NCI-H2196 treated with DMSO at 0.1 percent for 48 hours (cell line): ENCODE results near the gene EFEMP1.

Experiments used
- DNase-seq: peaks from one replicate; lab custom pipeline; 2025; ENCODE audit not compliant: unreplicated experiment; lab: John Stamatoyannopoulos, UW

The EFEMP1 gene

GRCh38 chr2:55934337-55934736 lies 10.8 kb upstream of the EFEMP1 start:
- DNase-seq: no peak

DNA sequence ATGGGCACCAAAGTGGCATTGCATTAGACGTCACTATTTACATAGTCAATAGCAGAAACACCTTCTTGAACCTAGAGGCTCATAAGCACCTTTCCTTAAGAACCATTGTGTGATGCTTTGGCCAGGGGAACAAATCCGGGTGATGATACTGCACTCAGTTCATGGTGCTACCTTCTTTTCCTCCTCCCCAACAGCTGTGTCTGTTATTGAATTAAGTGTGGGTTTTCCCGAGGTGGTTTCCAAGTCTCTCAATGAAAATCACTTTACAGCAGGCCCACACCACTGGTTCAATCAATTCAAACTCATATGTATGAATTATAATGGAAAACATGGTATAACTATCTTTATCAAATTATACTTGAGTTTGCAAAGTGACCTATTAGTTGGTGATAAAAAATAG lies 9.3 kb upstream of the EFEMP1 start:
- DNase-seq: no peak

DNA sequence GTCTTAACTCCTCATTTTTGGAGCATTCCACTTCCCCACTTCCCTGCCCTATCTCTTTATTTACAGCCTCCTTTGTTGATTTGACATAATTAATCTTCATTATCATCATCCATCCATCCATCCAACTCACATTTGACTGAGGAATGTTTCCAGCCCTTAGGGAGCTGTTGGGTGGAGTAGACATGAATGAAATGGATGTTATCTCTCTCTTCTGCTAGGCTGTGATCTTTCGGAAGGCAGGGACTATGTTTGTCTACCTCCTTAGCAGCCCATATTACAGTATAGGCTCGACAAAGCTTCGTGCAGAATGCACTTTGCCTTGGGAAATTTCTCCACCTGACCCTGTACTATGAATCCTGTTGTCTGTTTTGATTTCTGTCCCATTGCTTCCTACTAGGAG lies 7.7 kb upstream of the EFEMP1 start:
- DNase-seq: no peak

DNA sequence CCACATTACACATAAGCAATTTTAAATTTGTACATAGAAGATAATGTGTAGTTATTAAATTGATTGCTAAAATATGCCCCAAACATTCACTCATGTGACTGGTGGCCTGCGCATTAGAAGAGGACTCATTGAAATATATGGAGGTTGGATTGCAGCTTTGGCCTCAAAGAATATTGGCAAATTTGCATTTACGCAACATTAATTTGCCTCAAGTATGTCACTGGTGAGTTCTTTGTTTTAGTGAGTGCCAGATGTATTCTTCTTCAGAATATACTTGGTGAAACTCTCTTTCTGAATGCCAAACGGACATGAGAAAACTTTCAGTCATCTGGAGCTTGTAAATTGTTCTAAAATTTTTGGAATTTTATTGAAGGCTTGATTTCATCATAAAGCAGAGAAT lies 5.9 kb upstream of the EFEMP1 start:
- no peak for DNase-seq

- no peak for DNase-seq
Observed at GRCh38 chr2:55926974-55927373, 3.4 kb upstream of the EFEMP1 start.

DNA sequence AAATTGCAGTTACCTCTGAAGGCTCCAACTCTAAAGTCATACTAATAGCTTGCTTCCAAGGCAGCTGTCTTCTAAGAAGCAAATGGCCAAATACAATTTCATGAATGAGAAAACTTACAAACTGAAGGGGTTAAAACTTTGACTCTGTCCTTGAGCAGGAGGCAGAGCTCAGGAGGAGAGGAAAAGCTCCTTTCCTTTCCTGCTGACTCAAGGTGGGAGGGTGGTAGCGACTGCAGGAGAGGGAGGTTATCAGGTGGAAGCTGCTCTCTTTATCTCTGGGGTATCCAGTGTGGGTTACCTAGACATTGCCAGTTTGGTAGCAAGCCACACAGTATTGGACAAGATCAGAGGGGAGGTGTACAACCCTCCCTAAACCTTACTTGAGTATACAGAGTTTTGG lies 2.7 kb upstream of the EFEMP1 start:
- DNase-seq: no peak

- no peak for DNase-seq
Observed at GRCh38 chr2:55923982-55924321, 370 bp upstream of the EFEMP1 start.

GRCh38 chr2:55922291-55922907 lies 1.2 kb downstream of the EFEMP1 start:
- DNase-seq: no peak

DNA sequence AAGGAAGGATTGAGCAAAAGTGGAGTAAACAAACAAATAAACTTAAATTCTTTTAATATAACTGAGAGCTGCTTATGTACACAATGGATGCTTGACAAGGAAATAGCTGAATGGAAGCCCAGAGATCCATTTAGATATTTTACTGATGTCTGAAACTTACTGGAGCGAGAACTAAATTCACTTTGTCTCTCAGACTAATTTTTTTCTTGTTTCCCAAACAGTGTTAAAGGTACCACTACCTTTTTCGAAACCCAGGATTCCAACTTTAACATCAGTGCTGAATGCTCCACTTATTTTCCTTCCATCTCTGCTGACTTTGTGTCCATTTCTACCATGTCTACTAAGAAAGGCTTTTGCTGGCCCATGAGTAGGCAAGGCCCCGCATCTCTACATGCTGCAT lies 4.0 kb downstream of the EFEMP1 start:
- DNase-seq: no peak

GRCh38 chr2:55918856-55919255 lies 4.7 kb downstream of the EFEMP1 start:
- DNase-seq: no peak

- DNase-seq: no peak
Observed at GRCh38 chr2:55917713-55918390, 5.7 kb downstream of the EFEMP1 start.

- DNase-seq: no peak
Observed at GRCh38 chr2:55917117-55917516, 6.5 kb downstream of the EFEMP1 start.

DNA sequence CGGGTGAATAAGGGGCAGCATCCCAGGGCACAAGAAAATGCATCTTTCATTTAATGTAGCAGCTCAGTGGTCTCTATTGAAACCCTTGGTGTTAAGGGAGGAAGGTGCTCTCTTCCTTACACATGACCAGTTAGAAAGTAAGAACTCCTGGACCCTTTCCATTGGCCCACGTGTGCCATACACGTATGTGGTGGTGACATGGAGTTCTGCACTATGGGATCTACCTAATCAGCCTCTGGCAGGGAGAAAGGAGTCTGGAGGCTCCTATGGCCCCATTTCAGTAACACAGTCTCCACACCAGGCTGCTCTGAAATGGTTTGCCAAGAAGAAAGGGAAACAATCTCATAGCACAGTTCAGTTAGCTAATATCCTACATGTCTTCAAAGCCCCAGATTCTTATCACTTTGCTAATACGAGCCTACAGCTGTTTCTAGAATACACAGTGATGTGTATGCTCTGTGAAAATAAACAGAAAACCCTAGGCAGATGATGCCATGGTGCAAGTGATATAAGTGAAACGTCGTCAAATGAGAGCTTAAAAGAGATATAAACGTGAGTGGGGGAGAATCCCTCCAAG lies 7.0 kb downstream of the EFEMP1 start:
- DNase-seq: no peak

DNA sequence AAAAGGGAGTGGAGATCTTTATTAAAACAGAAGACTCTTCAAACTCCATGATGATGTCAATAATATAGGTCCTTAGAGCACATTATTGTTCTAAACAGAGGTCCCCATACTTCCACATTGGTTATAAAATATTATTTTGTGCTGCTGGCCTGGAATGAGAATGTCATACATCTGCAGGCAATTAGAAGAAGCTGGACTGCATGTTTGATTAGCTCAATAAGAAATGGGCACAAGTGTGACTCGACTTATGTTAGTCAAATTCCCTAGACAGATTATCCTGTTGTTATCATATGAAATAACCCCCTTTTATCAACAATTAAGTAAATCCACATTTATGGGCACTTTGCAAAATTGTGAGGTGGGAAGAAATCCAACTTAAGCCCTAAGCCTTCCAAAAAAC lies 8.8 kb downstream of the EFEMP1 start:
- no peak for DNase-seq

- DNase-seq: no peak
Observed at GRCh38 chr2:55912926-55913325, 10.7 kb downstream of the EFEMP1 start.

GRCh38 chr2:55910077-55910476 lies 13.5 kb downstream of the EFEMP1 start:
- DNase-seq: no peak

- DNase-seq: no peak
Observed at GRCh38 chr2:55907686-55908085, 15.9 kb downstream of the EFEMP1 start.

GRCh38 chr2:55906993-55907392 lies 16.6 kb downstream of the EFEMP1 start:
- no peak for DNase-seq

GRCh38 chr2:55903727-55904126 lies 19.9 kb downstream of the EFEMP1 start:
- DNase-seq: no peak

DNA sequence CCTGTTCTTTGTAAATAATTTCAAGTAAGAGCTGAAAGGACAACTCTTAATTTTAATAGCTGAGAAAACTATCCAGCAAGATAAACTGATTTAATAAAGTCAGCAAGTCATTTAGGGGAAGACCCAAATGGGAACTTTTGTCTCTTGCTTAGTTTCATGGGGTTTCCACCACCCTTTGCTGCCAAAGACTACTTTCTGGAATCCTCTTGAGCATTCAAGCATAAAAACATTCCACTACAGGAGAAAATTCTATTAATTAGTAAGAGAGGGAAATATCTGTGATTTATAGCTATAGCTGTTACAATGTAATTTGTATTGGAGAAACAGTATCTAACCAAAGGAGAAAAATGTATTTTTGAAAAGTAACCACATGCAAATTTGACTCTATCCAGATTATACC lies 20.6 kb downstream of the EFEMP1 start:
- no peak for DNase-seq

DNA sequence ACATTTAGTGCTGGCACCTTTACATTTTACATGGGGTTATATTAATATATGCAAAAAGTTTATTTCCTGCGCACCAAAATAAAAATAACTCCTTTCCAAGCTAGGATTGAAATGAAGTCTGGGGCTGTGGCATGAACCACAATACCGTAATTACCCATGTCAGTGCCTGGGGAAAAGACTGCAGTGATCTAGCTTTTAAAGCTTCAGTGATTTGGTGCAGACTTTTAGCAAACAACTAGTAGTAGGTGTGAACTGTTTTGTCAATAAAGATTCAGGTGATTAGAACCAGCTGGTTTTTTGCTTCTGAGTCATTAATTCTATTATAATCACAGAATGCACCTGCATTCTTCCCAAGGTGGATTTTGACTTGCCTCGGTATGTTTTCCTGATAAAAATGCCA lies 21.2 kb downstream of the EFEMP1 start:
- no peak for DNase-seq

- DNase-seq: no peak
Observed at GRCh38 chr2:55901941-55902340, 21.6 kb downstream of the EFEMP1 start.

DNA sequence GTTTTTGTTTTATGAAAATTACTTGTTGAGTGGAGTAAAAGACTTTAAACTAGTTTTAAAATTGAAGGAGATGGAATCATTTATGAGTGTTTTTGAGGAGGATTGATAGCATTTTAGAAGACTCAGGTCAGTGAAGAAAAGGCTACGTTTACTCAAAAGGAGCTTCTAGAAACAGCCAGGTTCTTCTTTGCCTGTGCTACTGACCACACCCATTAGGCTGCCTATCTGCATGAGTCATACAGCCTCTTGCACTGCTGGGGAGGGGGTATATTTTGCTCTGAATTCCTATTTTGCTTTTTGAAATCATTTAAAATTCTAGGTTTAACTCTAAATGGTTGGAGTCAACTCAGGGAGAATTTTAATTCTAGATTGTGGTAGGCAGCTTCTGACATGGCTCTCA lies 22.3 kb downstream of the EFEMP1 start:
- no peak for DNase-seq
